Lung microvascular endothelial cell (primary cell): ENCODE data around the gene PHLDB2. TPM values are rescaled to one million over a fixed set of nuclear protein-coding genes. Genes with fewer than 3 reads are reported as not detected.

Source experiments
- DNase-seq, 2 donors: peaks; one replicate each; pipeline versions ENCODE4 v3.0.0 to v3.0.0-alpha.2; 2010; ENCODE audit warnings: low read depth in 2 of 2
- total RNA-seq: library from RNA; depleted of rRNA; stranded (reverse); fragments of >200 nt; gene quantifications from 2 replicates; pipeline ENCODE4 v1.2.1, GENCODE V29; 2014

PHLDB2 gene
- total RNA-seq, 1 donor from 2014 or later, result 50.6 TPM

DNA sequence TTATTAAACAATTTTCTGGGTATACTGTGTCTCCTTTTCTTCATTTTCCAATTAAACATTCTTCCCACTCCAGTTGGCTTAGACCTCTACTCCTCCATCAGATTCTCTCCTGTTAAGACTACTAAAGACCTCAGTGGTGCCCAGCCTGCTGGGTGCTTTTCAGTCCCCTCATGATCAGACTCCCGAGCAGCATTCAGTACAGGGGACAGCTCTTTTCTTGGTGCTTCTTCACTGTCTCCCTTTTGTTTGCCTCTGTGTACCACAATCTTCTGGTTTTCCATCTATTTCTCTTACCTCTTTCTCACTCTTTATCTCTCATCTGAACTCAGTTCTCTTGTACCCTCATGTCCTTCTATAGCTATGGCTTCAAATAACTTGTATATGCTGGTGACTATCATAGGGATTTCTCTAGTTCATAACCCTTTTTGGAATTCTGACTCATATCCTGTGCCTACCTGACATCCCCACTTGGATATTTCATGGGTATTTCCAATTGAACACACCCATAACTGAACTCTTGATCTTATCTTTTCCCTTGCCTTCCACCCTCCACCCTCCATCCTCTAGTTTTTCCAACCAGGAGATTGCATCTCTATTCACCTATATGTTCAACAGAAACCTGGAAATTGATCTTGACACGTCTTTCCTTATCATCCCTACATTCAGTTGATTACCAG is 64.2 kb downstream of the PHLDB2 start:
- peak; percentile 18 to 36 for DNase-seq

DNA sequence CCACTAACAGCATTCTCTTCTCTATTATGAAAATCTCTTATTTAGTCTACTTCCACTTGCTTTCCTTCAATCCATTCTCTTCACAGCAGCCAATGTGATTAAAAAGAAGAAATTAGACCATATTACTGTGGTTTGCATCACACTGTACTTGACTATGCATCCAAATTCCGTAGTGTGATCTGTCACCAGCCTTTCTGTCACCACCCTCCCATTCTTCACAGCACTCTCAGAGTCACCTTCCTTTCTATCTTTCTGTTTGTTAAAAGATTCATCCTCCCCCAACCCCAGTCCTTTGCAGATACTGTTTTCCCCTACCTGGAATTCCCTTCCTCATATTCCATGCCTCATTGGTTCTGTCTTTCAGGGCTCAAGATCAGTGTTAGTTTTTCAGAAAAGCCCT is 64.7 kb downstream of the PHLDB2 start:
- DNase-seq, result peak in 1 of 2 donors; percentile 36

DNA sequence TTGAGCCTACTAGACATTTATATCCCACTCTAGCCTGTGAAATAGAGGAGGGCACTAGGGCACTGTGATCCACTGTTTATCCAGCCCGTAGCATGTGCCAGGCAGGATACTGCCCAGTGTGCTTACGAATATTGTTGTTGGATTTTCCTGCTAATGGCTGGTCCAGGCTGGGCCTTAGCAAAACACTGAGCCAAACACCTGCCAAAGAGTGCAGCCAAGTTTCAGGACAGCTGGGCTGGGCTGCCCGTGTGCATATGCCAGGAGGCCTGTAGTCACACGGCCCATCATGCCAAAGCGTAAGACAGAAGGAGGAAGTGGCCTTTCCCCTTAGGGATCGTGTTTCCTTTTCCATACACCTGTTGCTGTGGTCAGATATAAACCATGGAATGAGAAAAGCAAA is 65.2 kb downstream of the PHLDB2 start:
- DNase-seq, result peak; percentile 92 to 99

DNA sequence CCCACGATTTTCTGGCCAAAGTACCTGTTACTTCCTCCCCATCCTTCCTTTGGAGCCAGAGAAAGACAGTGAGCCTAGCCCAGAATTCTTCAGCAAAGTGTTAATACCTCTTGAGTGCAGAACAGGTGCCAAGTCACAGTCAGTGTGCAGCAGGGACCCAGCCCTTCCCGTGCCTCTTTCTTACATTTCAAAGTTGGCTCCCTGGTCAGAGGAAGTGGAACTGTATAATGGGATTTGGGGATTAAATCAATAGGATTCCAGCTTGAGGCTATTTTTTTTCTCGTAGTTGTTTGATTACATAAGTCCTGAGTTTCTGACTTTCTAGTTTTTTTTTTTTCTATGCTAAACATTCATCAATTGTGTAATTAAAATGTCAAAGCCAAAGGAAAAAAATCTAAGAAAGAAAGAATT is 67.2 kb downstream of the PHLDB2 start:
- DNase-seq, result no peak

DNA sequence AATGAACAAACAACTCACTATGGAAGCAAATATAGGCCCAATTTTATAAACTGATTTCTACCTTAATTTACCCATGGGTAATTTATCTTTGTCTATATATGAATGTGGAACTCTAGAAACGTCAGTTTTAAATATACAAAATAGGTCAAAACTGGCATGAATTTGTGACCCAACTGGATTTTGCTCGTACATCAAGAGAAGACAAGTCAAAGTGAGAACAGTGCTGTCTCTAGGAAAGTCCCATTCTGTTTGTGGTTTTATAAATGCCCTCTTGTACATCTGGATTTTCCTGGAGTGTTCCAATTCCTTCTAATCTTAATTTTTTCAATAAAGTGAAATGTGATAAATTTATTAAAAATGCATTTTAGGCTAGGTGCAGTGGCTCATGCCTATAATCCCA is 69.5 kb downstream of the PHLDB2 start:
- DNase-seq, result no peak

DNA sequence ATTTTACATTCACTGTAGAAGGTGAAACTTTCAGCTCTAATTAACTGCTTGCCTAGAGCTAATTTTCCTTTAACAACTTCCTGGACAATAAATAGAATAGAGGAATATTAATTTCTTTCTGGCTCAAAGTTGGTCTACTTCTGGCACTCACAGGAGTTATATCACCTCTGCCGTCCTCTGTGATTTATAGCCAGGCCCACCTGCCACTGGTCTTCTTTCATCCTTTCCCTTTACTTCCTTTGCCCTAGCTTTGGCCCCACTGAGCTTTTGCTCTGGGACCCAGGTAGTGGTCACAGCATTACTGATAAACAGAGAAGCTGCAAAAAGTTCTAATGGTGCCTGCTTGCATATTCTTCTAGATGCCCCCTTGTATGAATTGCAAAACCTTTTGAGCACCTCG is 70.4 kb downstream of the PHLDB2 start:
- DNase-seq, result no peak

DNA sequence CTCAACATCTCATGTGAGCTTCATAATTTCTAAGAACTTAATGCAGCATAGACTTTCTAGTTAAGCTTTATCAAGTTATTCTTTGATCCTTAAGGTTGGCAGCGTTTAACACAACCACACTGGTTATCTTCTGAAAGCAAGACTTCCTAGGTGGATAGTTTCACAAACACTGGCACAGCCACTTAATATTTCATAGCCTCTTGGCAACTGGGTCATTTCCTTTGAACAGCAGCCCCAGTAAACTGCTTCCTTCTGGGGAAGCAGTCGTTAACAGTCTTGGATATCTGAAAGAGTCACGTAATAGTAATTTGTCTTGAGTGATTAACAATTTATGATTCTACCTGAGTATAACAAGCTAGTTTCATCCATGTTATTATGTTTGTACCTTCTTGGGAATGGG is 73.9 kb downstream of the PHLDB2 start:
- peak in 1 of 2 donors; percentile 81 for DNase-seq

DNA sequence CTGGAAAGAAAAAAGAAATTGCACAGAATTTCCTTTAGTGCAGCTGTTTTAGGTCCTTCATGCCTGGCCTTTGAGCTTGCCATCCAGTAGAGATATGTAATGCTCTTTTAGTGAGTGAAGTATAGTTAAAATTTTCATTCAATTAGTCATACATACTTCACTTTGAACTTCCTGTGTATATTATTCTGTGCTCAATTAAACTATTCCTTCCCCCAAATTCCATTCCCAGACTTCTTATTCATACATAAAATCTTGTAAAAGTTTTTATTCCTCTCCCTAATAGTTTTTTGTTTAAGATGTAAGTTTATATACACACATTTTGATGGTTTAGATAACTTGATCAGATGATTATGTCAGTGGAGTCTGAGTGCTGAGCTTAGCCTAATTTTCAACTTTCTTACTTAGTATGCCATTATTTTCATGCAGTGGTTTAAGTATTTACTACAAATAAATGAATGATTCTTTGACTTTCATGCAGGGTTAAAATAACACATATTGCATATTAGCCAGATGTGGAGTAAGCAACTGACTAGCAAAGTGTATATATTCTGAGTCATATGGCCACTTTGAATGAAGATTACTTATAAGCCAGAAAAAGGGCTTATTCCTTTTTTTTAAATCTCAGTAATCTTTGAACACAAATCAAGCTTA is 77.3 kb downstream of the PHLDB2 start:
- DNase-seq, result peak; percentile 35 to 79

DNA sequence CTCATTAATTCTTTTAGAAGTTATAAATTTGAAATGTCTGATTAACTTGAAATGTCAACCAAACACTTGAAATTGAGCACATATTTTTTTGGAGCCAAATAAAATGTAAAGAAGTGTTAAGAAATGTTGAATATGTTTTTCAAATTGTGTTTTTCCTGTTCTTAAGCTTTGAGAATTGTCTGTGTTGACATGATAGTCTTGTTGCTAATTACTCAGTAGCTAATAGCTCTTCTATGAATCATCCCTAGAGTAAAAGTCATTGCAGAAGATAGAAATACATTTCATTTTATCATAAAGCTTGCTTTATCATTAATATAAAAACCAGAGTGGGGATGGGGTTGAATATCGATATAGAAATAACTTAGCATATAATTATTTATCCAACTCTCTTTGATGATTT is 77.9 kb downstream of the PHLDB2 start:
- peak in 1 of 2 donors; percentile 60 for DNase-seq

DNA sequence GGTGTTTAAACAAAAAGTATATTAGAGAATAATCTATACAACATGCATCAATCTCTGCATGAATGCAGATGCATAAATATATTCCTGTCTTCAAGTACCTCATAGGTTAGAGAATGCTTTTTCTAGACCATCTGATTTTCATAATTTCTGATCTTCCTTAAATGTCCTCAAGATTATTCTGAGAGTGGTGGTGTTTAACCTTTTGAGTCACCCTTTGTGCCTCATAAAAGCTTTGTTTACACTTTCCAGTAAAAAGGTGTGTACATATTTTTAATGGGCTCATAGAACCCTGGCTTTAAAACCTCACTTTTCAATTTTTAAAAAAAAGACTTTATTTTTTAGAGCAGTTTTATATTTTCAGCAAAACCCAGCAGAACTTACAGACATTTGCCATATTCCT is 78.8 kb downstream of the PHLDB2 start:
- DNase-seq, result no peak

DNA sequence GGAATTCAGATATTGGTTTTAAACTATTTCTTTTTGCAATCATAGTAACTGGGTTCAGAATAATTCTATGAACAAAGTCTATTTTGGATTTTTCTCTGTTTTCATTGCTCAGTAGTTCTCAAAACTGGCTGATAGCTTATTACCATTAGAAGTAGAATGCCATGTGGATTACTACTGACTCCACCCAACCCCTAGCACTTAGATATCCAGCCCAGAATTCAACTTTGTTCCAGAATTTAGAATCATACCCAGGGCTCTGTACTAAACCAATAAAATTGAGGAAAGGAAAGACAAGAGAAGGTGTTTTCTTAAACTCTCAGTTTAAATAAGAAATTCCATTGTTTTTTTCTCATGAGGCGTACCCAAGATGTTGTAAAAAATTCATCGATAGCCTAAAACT is 80.8 kb downstream of the PHLDB2 start:
- DNase-seq, result no peak

DNA sequence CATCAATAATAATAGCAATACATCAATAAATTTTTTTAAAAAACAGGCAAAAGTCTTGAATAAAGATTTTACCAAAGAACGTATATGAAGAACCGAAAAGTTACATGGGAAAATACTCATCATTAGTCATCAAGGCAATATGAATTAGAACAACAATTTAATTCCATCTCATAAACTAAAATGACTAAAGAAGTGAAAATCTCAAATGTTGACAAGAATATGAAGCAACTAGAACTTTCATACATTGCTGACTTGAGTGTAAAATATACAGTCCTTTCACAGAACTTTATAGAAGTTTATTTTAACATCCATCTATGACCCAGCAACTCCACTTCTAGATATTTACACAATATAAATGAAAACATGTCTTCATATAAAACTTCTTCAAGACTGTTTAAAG is 84.5 kb downstream of the PHLDB2 start:
- no peak for DNase-seq

DNA sequence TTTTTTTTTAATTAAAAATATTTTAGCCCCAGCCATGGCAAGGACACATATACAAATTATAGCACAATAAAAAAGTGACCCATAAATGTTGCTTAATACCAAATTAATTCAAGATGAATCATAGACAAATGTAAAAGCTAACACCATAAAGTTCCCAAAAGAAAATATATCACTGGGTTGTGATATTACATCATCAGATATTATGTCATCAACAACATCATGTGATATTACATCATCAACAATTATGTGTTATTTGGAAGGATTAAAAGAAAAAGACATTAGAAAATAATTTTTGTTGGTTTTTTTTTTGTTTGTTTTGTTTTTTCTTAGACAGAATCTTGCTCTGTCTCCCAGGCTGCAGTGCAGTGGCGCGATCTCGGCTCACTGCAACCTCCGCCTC is 85.3 kb downstream of the PHLDB2 start:
- DNase-seq, result no peak

DNA sequence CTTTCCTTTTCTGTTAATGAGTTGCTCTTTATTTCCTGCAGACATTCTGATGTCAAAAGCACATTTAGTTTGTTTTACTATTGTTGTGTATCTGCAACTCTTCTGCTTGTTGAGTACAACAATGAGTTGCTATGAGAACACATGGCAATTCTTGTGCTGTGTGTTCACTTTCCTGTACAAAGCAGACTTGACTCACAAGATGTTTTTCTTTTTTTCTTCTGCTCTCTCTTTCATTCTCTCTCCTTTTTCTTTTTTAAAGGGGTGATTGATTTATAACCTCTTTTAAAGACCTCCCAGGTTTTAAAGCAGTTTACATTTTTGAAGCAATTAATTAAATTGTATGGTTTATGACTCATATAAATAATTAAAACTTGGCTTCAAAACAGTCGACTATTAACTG is 88.2 kb downstream of the PHLDB2 start:
- DNase-seq, result peak; percentile 20 to 95

DNA sequence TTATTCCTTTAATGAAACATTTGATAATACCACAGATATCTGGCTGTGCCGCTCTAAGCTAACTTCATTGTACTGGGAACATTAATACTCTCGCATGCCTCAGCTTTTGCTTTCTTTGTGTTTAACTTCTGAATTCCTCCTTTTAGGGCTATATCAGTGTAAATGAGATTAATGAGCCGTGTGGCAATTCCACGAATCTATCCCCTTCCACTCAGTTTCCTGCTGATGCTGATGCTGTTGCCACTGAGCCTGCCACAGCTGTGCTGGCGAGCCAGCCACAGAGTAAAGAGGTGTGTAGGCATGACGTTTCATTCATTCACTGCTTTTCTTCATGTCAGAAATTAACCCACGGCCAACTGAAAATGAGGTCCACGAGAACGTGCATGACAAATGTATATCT is 89.7 kb downstream of the PHLDB2 start:
- DNase-seq, result no peak

DNA sequence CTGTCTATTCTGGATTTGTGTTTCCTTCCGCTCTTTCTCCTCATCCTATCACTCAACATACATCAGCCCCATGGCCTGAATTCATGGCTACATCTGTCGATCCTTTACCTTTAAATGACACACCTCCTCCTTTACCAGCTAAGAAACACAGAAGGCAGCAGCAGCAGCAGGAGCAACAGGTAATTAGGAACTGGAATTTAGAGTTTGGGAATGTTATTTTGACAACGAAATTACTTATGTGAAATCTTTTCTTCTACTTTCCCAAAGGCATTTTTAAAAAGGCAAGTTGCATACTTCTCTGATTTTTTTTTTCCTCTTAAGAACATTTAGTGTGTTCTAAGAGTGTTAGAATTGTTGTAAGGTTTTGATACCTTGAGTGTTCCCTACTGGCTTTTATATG is 90.6 kb downstream of the PHLDB2 start:
- DNase-seq, result no peak

DNA sequence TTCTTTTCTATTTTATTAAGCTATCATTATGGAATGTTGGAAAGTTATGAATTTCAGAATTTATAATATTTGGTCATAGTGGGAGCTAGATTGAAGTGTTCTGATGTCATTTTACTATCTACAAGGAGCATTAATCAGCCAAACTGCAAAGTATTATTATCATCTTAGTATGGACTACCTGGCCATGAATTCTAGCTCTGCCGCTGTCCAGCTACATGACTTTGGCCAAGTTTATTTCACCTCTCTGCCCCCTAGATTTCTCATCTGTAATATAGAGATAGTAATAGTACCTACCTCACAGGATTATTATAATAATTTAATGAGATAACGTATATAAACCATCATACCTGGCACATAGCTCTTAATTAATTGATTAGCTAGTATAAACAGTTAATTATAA is 92.0 kb downstream of the PHLDB2 start:
- DNase-seq, result no peak

DNA sequence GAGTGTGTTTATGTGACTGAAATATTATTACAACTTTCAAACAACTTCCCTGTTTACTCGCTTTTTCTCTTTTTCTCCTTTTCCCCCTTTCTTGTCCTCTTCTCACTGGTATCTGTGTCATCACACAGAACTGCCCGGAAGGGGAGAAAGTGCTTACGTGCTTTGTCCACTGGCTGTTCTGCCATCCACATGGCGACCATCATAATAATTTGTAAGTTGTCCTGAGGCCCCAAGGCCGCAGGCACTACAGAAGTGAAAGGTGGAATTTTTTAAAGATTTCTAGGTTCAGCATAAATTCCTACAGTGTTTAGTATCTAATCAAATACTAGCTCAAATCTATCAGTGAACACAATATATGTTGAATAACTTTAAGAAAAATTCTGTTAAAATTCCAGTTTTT is 93.0 kb downstream of the PHLDB2 start:
- DNase-seq, result no peak

DNA sequence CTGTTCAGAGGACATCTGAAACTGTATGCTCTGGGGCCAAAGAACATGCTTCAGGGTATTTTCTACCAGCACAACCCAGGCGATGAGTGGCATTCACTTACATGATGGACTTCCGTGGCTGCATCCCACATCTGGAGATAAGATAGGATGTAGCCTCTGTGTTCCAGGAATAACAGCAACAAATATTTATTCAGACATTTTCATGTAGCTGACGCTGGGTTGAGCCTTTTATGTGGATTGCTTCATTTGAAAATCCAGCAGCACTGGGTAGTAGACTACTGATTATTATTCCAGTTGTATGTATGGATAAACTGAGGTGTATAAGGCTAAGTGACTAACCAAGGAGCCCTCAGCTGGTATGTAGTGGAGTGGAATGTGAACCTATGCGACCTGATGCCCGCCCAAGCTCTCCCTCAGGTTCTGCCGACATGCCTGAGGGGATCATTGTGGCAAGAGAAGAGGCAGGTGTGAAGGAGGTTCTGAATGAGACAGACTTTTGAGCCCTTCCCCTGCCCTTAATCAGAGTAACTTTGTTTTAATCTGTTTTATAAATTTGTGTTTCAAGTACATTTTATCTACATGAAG is 93.9 kb downstream of the PHLDB2 start:
- no peak for DNase-seq

DNA sequence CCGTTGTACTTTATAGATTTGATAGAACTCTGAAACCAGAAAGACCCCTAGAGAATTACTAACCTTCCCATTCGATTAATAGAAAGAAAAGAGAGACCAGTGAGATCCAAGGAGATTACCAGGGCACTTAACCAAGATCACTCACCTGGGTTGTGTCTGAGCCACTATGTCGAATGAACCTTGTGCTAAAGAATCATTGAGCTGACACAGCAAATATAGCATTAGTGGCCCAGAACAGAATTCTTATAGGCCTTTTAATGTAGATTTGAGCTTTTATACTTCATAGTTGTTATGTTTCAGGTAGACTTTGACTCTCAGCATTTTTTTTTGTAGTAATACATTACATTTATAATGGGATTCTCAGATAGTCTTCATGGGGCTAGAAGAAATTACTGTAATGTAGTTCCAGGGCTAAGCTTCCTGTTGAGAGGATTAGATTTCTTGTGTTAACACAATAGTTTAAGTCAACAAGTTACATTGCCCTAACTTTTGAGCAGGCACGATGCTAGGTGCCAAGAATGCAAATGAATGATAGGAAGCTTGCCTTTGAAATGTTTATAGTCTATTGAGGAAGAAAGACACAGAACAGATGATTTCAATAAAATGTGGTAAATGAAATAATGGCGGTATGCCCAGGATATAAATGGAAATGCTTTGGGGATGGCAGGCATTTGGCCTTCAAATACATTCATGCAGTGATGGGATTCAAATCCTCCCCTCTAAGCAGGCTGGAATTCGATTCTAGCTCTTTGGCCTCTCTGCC is 95.3 kb downstream of the PHLDB2 start:
- peak; percentile 30 to 65 for DNase-seq

DNA sequence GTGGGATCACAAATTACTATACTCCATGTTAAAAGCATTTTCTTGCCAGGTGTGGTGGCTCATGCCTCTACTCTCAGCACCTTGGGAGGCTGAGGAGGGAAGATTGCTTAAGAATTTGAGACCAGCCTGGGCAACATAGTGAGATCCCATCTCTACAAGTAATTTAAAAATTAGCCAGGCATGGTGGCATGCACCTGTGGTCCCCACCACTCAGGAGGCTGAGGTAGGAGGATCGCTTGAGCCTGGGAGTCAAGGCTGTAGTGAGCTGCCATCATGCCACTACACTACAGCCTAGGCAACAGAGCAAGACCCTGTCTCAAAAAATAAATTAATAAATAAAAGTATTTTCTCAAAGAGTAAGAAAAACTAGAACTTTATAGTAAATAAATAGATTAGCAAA is 96.8 kb downstream of the PHLDB2 start:
- DNase-seq, result no peak

DNA sequence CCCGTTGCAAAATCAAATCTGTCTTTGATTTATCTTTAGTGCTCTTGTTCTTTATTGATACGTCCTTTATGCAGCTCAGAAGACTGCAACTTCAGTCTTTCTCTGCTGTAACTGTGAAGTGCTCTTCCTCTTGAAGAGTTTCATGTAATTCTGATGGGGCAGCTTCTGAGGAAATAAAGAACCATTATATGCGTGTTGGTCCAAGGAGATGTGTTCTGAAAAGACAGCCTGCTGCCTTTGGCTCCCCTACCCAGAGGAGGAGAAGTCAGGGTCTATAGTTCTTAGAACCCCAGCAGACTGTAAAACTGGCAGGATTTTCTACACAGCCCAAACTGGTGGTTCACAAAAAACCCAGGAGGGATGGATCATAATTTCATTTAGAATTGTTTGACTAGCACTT is 97.4 kb downstream of the PHLDB2 start:
- DNase-seq, result no peak
